Fibroblast of skin of scalp (primary cell): ENCODE data around the gene ADORA2B.
"Not testable (repeated sequence)": the region's sequence is repeated elsewhere in the genome, so short reads cannot be mapped to it uniquely, and the experiment has no call there.

ENCODE experiments used
- DNase-seq: peaks from one replicate; pipeline ENCODE4 v3.0.0-alpha.2; 2013

ADORA2B gene

DNA sequence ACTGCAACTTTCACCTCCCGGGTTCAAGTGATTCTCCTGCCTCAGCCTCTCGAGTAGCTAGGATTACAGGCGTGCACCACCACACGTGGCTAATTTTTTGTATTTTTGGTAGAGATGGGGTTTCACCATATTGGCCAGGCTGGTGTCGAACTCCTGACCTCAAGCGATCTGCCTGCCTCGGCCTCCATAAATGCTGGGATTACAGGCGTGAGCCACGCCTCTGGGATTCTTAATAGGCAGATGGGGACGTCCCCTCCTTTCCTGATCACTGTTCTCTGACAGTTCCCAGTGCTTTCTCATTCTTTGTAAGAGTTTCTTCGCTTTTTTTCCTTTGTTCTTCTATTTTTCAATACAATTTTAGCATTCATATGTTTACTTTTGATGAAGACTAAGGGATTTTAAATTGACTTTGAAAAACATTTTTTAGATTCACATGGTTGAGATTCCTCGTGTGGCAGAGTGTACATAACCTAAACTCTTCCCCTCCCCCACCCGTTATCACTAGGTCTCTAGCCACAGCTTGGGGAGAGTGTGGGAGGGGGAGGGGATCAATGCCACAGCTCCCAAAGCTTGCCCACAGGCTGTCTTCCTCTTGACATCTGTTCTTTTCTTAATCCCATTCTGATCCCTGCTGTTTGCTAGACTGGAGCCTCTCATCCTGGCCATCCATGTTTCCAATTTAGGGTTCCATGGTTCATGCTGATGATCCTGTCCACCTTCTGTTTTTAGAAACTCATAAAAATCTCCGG is 11.0 kb downstream of the ADORA2B start:
- peak; percentile 29 for DNase-seq

DNA sequence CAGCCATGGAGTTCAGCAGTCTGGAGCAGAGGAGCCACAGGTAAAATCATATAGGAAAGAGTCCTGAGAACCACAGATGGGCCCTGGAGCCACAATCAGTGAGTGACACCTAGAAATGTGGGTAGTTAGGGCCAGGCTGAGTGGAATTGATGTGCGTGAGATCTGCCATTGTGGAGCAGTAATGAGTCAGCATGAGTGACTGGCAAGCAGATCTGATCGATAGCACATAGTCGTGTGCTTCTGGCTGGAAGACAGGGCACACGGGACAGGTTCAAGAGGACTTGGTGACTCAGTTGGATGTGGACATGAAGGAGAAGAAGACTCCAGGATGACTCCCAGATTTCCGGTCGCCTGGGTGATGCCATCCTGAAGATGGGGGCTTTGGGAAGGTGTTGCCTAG is 12.3 kb downstream of the ADORA2B start:
- DNase-seq, result no peak

DNA sequence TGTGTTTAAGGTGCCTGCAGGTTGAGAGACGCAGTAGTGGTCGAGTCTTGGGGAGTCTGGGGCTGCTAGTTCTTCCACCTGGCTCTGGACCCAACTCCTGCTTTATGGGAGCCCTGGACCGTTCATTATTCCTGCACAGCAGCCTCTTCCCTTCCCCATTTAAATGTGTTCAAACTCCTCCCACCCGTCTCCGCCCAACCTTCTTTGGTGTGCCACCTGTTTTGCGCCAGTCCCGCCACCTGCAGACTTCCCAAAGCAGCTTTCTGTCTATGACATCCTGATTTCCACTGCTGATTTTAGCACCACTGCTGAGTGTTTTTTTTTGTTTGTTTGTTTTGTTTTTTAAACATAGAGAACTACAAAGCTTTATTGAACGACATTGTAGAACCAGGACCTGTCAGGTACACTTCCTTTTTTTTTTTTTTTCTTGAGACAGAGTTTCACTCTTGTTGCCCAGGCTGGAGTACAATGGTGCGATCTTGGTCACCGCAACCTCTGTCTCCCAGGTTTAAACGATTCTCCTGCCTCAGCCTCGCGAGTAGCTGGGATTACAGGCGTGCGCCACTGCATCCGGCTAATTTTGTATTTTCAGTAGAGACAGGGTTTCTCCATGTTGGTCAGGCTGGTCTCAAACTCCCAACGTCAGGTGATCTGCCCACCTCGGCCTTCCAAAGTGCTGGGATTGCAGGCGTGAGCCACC is 12.8 kb downstream of the ADORA2B start:
- DNase-seq, result no peak

DNA sequence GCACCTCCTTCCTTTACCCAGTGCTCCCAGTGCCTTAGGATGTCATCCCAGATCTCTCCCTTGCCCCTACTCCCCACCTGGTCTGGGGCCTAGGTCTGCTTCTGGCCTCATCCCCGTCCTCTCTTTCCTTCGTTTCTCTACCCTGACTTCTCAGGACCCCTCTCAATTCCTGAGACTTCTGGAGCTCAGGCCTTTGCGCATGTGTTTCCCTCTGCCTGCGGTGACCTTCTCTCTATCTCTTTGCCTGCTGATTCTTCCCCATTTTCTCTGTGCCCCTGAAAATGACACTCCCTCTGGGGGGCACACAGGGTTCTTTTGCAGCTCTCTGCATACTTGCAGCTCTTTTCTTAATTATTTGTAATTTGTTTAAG is 13.5 kb downstream of the ADORA2B start:
- no peak for DNase-seq

- peak; percentile 36 for DNase-seq
Measured at GRCh38 chr17:15963670-15964110, 18.8 kb downstream of the ADORA2B start.

DNA sequence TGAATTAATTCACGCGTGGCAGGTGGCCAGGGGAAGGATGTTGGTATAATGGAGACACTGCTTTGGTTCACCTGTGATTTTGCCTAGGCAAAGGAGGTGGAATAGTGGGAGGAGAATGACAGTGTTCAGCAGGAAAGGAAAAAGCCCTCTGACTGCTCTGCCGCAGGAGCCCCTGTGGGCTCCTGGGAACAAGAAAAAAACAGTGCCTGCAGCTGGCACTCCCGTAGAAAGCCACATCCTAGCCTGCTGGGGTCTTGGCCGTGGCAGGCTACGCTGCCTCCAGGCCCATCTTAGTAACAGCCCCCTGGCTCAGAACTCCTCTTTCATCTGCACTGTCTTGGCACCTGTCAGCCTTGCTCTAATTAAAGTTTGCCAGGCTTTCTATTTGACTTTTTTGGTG is 20.6 kb downstream of the ADORA2B start:
- no peak for DNase-seq

GRCh38 chr17:15966183-15966878 is 21.4 kb downstream of the ADORA2B start:
- DNase-seq, result peak; percentile 61

GRCh38 chr17:15966879-15967248 is 21.9 kb downstream of the ADORA2B start:
- DNase-seq, result no peak

DNA sequence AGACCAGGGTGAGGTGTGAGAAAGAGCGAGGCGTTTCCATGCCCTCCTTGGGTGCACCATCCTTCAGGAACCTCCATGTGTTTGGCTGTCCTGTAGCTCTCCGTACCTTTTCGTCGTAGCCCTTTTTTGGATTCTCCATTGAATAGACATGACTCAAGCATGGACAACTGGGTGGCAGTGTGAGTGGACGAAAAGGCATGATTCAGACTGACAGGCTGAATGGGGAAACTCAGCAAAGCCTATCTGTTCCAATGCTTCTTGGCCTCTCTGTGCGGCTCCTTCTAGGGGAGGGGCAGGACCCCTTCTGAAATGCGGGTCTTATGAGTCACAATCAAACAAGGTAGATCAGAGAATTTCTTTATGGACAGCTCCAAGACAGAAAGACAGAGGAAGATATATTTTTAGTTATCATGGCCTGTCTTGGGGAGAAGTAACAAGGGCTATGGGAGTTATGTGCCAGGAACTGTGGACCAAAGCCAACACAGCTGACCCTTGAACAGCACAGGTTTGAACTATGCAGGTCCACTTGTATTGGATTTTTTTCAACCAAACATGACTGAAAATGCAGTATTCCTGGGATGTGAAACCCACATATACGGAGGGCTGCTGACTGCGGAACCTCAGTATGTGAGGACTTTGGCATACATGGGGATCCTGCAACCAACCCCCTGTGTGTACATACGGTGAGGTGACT is 22.9 kb downstream of the ADORA2B start:
- DNase-seq, result no peak

DNA sequence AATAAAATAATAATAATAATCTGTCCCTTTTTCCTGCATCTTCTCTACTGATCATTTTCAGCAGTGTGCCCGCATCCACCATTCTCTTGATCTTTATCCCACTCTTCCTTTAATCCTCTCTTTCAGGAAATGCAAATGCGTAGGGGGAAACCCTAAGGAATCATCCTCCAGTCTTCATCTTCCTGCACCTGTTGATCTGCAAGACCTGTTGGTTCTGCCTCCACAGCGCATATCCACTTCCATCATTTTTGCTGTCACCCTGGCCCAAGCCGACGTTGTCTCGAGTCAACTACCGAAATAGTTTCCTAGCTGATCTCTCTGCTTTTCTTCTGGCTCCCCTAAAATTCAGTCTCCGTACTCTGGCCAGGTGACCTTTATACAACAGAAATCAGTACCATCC is 24.5 kb downstream of the ADORA2B start:
- no peak for DNase-seq

DNA sequence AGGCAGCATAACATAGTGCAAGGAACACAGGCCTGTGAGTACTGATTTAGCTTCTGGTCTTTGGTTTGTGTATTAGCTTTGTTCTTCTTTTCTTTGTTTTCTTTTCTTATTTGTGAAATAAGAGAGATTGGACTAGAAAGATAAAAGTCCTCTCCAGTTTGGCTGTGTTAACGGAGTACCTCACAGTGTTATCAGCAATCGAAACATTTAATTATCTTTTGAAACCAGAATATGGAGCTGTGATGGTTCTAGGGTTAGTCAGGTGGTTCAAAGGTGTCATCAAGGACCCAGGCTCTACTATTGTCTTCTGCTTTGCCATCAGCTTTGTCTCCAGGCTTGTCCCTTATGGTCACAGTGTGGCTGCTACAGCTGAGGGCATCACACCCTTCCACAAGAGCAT is 25.6 kb downstream of the ADORA2B start:
- no peak for DNase-seq

- DNase-seq, result no peak
Measured at GRCh38 chr17:15971098-15971678, 26.3 kb downstream of the ADORA2B start.

DNA sequence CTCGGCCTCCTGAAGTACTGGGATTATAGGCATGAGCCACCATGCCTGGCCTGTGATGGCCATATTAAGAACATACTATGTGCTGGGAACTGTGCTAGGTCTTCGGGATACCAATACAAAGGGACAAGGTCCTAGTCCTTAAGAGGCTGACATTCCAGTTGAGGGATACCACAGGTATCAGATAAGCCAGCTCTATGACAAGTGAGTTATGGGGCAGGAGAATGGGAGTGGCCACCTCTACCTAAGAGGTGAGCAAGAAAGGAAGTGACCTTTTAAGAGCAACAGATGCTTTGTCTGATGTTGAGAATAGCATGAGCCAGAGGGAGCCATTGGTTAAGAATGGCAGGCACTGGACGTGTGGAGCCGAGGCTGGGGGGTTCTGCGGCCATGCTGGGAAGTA is 27.0 kb downstream of the ADORA2B start:
- no peak for DNase-seq

GRCh38 chr17:15972497-15972951 is 27.6 kb downstream of the ADORA2B start:
- DNase-seq, result no peak

DNA sequence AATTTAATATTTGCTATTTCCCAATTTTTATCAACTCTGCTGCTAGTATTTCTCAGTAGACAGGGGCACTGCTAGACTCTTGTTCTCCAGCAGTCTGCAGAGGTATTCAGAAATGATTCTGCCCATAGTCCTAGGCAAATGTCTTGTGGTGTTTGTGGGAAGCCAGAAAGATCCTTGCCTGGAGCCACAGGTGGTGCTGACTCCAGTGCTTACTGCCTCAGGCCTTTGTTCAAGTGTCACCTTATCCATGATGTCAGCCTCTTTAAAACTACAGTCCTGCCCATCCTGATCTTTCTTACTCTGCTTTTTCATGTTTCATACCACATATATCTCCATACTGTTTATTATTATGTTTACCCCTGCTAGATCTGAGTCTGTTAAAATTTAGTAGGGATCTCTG is 28.1 kb downstream of the ADORA2B start:
- DNase-seq, result no peak

DNA sequence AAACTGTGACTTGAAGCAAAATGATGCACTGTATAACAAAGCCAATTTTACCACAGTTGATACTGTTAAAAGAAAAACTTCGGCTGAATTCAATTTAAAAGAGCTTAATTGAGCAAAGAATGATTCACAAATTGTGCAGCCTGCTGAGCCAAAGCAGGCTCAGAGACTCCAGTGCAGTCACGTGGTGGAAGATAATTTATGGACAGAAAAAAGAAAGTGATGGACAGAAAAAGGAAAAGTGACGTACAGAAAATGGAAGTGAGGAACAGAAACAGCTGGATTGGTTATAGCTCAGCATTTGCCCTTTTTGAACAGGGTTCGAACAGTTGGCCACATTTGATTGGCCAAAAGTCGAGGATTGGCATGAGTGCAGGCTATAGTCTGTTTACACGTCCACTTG is 28.9 kb downstream of the ADORA2B start:
- no peak for DNase-seq

DNA sequence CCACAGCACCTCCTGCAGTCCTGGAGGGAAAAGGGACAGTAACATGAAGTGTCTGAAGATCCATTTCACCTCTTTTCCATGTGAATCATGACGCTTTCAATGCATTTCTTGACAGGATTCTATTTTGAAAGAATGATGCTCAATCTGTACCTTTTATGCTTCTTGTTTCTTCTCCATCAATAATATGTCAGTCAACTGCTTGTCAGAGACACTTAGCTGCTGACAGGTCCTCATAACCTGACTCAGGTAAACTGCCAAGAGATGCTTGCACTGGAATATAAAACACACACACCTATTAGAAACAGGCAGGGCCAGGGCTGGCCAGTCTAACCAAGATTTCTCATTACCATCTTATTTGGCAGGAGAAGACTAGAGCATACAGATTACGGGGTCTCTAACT is 33.0 kb downstream of the ADORA2B start:
- no peak for DNase-seq

GRCh38 chr17:15978606-15979005 is 33.7 kb downstream of the ADORA2B start:
- DNase-seq, result no peak

DNA sequence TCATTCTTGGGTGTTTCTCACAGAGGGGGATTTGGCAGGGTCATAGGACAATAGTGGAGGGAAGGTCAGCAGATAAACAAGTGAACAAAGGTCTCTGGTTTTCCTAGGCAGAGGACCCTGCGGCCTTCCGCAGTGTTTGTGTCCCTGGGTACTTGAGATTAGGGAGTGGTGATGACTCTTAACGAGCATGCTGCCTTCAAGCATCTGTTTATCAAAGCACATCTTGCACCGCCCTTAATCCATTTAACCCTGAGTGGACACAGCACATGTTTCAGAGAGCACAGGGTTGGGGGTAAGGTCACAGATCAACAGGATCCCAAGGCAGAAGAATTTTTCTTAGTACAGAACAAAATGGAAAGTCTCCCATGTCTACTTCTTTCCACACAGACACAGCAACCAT is 34.1 kb downstream of the ADORA2B start:
- not testable (repeated sequence) for DNase-seq

- no peak for DNase-seq
Measured at GRCh38 chr17:15981208-15981607, 36.3 kb downstream of the ADORA2B start.

DNA sequence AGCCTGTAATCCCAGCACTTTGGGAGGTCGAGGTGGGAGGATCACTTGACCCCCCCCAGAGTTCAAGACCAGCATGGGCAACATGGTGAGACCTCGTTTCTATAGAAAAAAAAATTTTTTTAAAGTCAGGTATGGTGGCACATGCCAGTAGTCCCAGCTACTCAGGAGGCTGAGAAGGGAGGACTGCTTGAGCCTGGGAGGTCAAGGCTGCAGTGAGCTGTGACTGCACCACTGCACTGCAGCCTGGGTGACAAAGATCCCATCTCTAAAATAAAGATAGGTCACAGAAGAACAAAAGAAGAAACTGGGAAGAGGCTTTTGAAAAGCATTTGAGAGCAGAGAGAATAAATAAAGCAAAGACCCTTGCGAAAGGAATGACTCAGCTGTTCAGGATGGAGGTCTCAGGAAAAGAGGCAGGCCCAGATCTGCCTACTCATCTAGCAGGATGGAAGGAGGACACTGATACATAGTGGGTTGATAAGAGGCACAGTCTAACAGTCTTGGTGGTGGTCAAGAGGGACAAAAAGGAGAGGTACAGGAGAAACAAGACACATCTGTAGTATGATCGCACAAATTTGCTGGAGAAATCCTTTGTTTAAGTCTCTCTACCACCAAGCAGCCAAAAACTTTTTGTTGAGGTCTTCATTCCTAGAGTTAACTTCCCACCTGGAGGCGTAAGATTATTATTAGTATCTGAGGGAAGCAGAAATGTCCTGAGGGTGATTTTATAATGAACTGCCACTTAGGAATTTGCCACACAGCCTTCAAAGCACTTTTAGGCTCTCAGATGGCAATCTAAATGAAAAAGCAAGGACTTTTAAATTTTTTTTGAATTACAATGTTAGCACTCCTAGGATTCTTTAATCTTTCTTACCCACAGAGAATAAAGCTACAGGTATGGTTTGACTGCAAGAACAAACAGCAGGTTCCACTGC is 37.0 kb downstream of the ADORA2B start:
- peak; percentile 43 for DNase-seq

DNA sequence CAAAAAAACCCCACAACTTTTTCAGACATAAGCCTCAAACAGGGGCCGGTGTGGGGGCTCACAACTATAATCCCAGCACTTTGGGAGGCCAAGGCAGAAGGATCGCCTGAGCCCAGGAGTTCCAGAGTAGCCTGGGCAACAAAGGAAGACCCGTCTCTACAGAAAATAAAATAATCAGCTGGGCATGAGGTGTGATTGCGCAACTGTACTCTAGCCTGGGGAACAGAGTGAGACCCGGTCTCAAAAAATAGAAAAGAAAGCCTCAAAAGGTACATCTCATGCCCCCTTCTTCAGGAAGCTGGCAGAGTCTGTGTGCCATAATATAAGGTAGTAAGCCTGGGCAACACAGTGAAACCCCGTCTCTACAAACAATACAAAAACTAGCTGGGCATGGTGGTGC is 51.4 kb downstream of the ADORA2B start:
- DNase-seq, result no peak
